Pancreas (tissue), 10 donors: ENCODE data around the gene PRPS1. TPM values are rescaled to one million over a fixed set of nuclear protein-coding genes. Genes with fewer than 3 reads are reported as not detected.
A peak's percentile ranks its signal among the peaks of the same experiment; 100 is the strongest.

Experiments used
- ATAC-seq, 4 donors: fragments of 200-7000 bp; cut with Tn5 transposase; one replicate each; pipeline versions ENCODE4 v1.8.0 to v1.9.1; 2020; ENCODE audit warnings: mild to moderate bottlenecking in 4 of 4, moderate library complexity in 4 of 4
- DNase-seq, 6 donors: peaks; one replicate each; pipeline ENCODE4 v3.0.0-alpha.2; 2020
- FAIRE-seq: peaks from 2 replicates; lab custom pipeline; 2012; peaks lifted over from hg19 to GRCh38; lab: Jason Lieb, UNC
- H3K27ac ChIP-seq, 4 donors: fragments of 200-600 bp; sonication (generic); 1 replicate in 3 of 4; 2 replicates in 1 of 4; pipeline versions ENCODE4 v1.5.0 to v1.8.0; 2020
- H3K27me3 ChIP-seq, 4 donors: fragments of 200-600 bp; one replicate each; pipeline ENCODE4 v1.8.0; 2021
- H3K36me3 ChIP-seq, 3 donors: fragments of 200-600 bp; sonication (generic) in 1 of 3; one replicate each; pipeline versions ENCODE4 v1.5.0 to v1.8.0; 2020 to 2021
- H3K4me1 ChIP-seq, 3 donors: fragments of 200-600 bp; one replicate each; pipeline ENCODE4 v1.8.0; 2021
- H3K4me3 ChIP-seq, 4 donors: fragments of 200-600 bp; sonication (generic) in 2 of 4; one replicate each; pipeline versions ENCODE4 v1.5.0 to v1.8.0; 2020 to 2021
- H3K9me3 ChIP-seq, 4 donors: fragments of 200-600 bp; one replicate each; pipeline ENCODE4 v1.8.0; 2021
- WGBS, 2 donors: extraction: QIAGEN DNeasy Blood & Tissue Kit; methylation state at CpG; one replicate each; pipeline ENCODE4 v1.1.7; 2013; 5-methylcytosine and 5-hydroxymethylcytosine counted together
- intact Hi-C, 3 donors: fragments of 100-400 bp; cut with DNase I; formaldehyde crosslinking; loops; one replicate each; pipeline versions ENCODE4 v1.11.1 to v1.14.2; 2022
- polyA plus RNA-seq, 2 donors: library from polyadenylated mRNA; stranded (reverse); fragments of 200-250 nt; gene quantifications; one replicate each; pipeline ENCODE4 v1.2.3, GENCODE V29; 2013
- total RNA-seq, 6 donors: library from RNA; stranded (reverse); fragmentation: NEBNext Ultra II Directional in 4 of 6; extraction: Animal tissue kit (Norgen Biotek cat#: 25700) in 4 of 6; gene quantifications; one replicate each; pipeline versions ENCODE4 v1.2.1 to v1.2.4, GENCODE V29; 2021 to 2023
- TF ChIP-seq, protein P1 (sequence below), 4 donors: fragments of 200-600 bp; sonication (generic) in 3 of 4; IDR thresholded peaks; one replicate each; pipeline versions ENCODE4 v1.5.0 to v1.8.0; 2021; ENCODE audit warnings: antibody characterized with exemption in 4 of 4
- donor health status: healthy with polysubstance abuse.
- donor health status: DM: no; HTN: no; CAD: no; lungs with moderate emphysema.
- donor health status: DM: no; HTN: no; CAD: no.
- donor health status: control.
- donor health status: control.
- donor health status: Bipolar disorder and iron deficiency.
- donor health status: DM: yes; HTN: yes; CAD: no.
- donor health status: DM: no; HTN: no; CAD: no.
- donor health status: DM: no; HTN: no; CAD: no.
- donor health status: DM: yes; HTN: yes; CAD: no.

PRPS1 gene
- total and polyA plus RNA-seq, 8 donors: 5.9 to 22.8 (median 14.1) TPM

DNA sequence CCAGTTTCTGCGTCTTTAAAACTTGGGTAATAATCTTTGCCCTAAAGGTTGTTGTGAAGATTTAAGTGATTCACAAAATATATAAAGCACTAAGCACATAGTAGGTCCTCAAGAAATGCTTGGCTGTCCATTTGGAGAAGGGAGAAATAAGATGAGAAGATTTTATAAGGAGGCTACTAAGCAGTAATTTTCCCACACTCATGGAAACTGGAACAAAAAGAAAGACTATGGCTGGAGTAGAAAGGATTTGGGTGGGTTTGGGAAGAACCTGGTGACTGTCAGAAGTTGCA lies 47.0 kb downstream of the PRPS1 start:
- FAIRE-seq (no peak), ATAC-seq (no peak), DNase-seq (no peak)
- H3K27me3 ChIP-seq: no peaks in the 10 kb centered on the region
- H3K27ac ChIP-seq: peak overlapping the region in 1 of 4 donors; percentile 8
- no peaks in the 10 kb centered on the region for H3K36me3 ChIP-seq
- intact Hi-C loops: loop anchor here in 1 of 3 donors (10.0 kb wide), 1 partner anchor 99 kb away; the partner anchor contains the start of genes NCBP2L and TSC22D3
- TF ChIP-seq, protein P1, sequence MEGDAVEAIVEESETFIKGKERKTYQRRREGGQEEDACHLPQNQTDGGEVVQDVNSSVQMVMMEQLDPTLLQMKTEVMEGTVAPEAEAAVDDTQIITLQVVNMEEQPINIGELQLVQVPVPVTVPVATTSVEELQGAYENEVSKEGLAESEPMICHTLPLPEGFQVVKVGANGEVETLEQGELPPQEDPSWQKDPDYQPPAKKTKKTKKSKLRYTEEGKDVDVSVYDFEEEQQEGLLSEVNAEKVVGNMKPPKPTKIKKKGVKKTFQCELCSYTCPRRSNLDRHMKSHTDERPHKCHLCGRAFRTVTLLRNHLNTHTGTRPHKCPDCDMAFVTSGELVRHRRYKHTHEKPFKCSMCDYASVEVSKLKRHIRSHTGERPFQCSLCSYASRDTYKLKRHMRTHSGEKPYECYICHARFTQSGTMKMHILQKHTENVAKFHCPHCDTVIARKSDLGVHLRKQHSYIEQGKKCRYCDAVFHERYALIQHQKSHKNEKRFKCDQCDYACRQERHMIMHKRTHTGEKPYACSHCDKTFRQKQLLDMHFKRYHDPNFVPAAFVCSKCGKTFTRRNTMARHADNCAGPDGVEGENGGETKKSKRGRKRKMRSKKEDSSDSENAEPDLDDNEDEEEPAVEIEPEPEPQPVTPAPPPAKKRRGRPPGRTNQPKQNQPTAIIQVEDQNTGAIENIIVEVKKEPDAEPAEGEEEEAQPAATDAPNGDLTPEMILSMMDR (IDR thresholded peaks at IDR 0.05): no peak
- H3K4me1 ChIP-seq: peaks cover 0 to 3% (median 0%) of the 10 kb centered on the region in 3 donors
- 67 to 100% methylated on average over 1 of the region's 1 CpG for WGBS, 2 donors
- H3K9me3 ChIP-seq: no peaks in the 10 kb centered on the region
- H3K4me3 ChIP-seq: no peak overlapping the region

DNA sequence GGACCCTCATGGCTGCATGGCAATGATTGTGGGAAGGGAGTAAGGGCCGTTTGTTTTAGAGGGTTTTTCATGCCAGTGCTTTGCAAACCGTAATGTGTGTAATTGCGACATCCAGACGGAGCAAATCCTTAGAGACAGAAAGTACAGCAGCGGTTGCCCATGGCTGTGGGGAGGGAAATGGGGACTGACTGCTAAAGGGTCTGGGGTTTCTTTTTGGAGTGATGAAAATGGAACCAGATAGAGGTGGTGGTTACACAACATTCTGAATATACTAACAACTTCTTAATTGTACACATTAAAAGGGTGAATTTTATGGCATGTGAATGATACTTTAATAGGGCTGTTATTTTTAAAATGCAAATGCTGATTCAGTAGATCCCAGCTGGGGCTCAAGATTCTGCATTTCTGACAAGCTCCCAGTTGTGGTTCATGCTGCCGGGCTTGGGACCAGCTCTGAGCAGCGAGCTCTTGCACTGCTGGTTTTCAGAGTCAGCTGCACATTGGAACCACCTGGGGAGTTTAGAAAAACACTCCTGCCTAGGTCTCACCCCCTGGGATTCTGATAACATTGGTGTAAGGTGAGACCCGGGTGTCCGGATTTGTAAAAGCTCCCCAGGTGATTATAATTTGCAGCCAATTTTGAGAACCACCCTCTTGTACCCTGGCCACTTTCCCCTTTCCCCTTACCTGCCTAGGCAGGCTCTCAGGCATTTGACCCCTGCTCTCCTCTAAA lies 47.7 kb downstream of the PRPS1 start:
- peaks cover 0 to 3% (median 0%) of the 10 kb centered on the region in 3 donors for H3K4me1 ChIP-seq

DNA sequence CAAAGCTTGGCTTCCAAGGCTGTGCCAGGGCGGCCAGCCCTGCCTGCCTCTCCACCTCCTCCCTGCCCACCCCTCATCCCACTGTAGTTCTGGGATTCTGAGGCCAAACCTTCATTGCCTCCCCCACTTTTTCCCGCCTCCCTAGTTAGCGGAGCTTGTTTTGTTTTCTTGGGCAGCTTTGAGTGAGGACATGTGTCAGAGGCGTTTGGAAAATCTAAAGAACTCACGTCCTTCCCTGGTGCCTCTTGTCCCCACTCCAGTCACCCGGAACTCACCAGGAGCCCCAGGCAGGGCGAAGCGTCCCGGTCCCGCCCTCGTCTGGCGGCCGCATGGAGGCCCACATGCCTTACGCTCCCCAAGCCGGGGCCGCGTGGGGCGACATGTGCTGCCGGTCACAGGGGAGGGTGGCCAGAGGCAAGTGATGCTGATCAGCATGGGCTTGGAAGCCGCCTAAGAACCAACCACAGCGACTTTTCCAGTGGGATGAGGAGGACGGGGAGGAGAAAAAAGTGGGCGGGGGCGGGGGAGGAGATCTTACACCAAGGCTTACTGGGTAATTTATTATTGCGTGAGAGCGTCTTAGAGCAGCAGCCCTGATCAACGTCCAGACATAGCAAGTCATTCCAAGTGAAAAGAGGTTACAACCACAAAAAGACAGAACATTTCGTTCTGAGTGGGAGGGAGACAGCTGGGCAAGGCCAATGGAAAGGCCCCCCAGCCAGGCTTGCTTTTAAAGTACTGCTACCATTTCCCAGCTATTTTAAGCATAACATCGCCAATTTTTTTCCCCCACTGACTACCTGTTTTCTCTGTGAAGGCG lies 48.5 kb downstream of the PRPS1 start:
- ATAC-seq: peak; percentile 72 to 83 (median 80)
- no peak for FAIRE-seq
- intact Hi-C loops: loop anchor here in 1 of 3 donors (10.0 kb wide), 1 partner anchor 98 kb away; the partner anchor contains the start of genes NCBP2L and TSC22D3
- 16 to 42% methylated on average over 30 of the region's 30 CpGs for WGBS, 2 donors
- peak; percentile 63 to 84 (median 79) for DNase-seq
- no peaks in the 10 kb centered on the region for H3K9me3 ChIP-seq
- H3K4me1 ChIP-seq: peaks cover 0 to 3% (median 0%) of the 10 kb centered on the region in 3 donors
- no peaks in the 10 kb centered on the region for H3K27me3 ChIP-seq
- H3K27ac ChIP-seq: peak overlapping the region; percentile 39 to 63 (median 55)
- no peaks in the 10 kb centered on the region for H3K36me3 ChIP-seq
- H3K4me3 ChIP-seq: peak overlapping the region in 2 of 4 donors; percentile 35 to 36
- TF ChIP-seq, protein P1 (IDR thresholded peaks at IDR 0.05): no peak

More for the DNA sequence above, 47.7 kb downstream of the PRPS1 start:
- peak overlapping the region; percentile 39 to 63 (median 55) for H3K27ac ChIP-seq
- 23 to 28% methylated on average over 9 of the region's 9 CpGs for WGBS, 2 donors
- intact Hi-C loops: loop anchor here in 1 of 3 donors (10.0 kb wide), 1 partner anchor 99 kb away; the partner anchor contains the start of genes NCBP2L and TSC22D3
- no peak for DNase-seq
- H3K27me3 ChIP-seq: no peaks in the 10 kb centered on the region
- no peaks in the 10 kb centered on the region for H3K9me3 ChIP-seq
- H3K36me3 ChIP-seq: no peaks in the 10 kb centered on the region
- no peak for FAIRE-seq
- H3K4me3 ChIP-seq: peak overlapping the region in 2 of 4 donors; percentile 35 to 36
- peak; percentile 19 to 39 (median 30) for ATAC-seq
- TF ChIP-seq, protein P1 (IDR thresholded peaks at IDR 0.05): no peak

DNA sequence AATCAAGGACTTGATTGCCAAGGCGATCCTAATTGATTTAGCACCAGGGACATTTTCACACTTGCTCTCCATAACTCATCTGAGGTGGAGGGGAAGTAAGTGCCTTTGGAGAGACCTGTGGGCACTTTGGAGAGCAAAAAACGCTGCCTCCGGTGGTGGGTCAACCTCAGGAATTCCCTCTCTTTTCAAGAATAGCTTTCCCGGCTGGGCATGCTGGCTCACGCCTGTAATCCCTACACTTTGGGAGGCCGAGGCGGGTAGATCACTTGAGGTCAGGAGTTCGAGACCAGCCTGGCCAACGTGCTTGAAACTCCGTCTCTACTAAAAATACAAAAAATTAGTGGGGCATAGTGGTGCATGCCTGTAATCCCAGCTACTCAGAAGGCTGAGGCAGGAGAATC lies 49.2 kb downstream of the PRPS1 start:
- H3K9me3 ChIP-seq: no peaks in the 10 kb centered on the region
- DNase-seq (no peak), ATAC-seq (no peak), FAIRE-seq (no peak)
- no peaks in the 10 kb centered on the region for H3K36me3 ChIP-seq
- TF ChIP-seq, protein P1 (IDR thresholded peaks at IDR 0.05): no peak
- intact Hi-C loops: loop anchor here in 1 of 3 donors (10.0 kb wide), 1 partner anchor 97 kb away; the partner anchor contains the start of genes NCBP2L and TSC22D3
- H3K4me3 ChIP-seq: peak overlapping the region in 1 of 4 donors; percentile 36
- WGBS, 2 donors: 50 to 65% methylated on average over 10 of the region's 10 CpGs
- peak overlapping the region; percentile 11 to 63 (median 55) for H3K27ac ChIP-seq
- H3K27me3 ChIP-seq: no peaks in the 10 kb centered on the region
- H3K4me1 ChIP-seq: peaks cover 0 to 3% (median 0%) of the 10 kb centered on the region in 3 donors
